ENCODE results near the gene GABRD.

Gene GABRD

GRCh38 chr1:2033165-2033564 is 14.0 kb downstream of the GABRD start:
- no peak for DNase-seq

DNA sequence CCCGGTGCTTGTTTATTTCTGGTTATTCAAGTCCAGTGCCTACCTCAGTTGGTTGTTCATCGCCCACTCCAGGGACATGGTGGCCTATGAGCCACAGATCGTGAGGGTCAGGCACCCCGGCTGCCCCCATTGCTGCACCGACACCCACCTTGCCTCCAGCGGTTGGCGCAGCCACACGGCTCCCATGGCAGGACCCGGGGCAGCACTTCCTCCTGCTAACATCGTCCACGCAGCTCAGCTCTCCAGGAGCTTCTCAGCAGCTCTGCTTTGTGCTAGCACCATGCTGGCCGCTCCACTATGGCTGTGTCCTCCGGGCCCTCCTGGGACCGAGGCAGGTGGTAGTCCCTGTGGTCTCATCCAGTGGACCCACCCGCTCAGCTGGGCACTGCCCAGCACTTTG is 17.1 kb downstream of the GABRD start:
- no peak for DNase-seq

- no peak for DNase-seq
Observed at GRCh38 chr1:2037314-2037979, 18.3 kb downstream of the GABRD start.

DNA sequence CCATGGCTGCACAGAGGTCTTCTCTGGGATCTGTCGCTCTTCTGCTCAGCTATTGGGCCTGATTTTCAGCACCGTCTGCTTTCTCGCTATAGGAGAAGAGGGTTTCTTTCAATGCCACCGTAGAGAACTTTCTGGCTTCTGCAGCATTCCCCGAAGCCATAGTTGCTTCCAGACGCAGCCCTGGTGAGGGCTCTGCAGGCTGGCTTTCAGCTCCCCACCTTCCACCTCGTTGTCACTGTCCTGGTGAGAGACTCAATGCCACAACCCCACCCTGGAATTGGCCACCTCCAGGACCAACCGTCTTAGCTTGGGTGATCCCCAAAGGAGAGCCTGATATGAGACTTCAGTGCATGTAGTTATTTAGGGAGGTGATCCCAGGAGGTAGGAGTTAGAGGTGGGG is 19.1 kb downstream of the GABRD start:
- no peak for DNase-seq

DNA sequence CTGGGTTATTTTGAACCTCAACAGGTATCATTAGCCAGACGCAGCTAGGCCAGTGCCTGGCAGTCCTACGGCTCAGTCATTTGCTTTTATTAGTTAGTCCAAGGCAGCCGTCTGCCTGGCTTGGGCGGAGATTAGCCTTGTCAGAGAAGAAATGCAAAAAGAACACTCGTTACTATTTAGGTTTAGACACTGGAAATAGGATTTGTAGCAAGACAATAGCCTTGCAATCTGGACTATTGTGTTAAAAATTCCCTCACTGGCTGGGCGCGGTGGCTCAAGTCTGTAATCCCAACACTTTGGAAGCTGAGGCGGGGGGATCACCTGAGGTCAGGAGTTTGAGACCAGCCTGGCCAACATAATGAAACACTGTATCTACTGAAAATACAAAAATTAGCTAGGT is 20.1 kb downstream of the GABRD start:
- DNase-seq = no peak

GRCh38 chr1:2041305-2041704 is 22.2 kb downstream of the GABRD start:
- DNase-seq = no peak

- DNase-seq = no peak
Observed at GRCh38 chr1:2041887-2042286, 22.7 kb downstream of the GABRD start.

- DNase-seq = peak in 14 of 56 donors; percentile 7 to 53 (median 33)
Observed at GRCh38 chr1:2042830-2043773, 24.0 kb downstream of the GABRD start.

- no peak for DNase-seq
Observed at GRCh38 chr1:2043886-2044285, 24.7 kb downstream of the GABRD start.

- peak in 48 of 56 donors; percentile 12 to 82 (median 47) for DNase-seq
Observed at GRCh38 chr1:2044510-2045319, 25.6 kb downstream of the GABRD start.

DNA sequence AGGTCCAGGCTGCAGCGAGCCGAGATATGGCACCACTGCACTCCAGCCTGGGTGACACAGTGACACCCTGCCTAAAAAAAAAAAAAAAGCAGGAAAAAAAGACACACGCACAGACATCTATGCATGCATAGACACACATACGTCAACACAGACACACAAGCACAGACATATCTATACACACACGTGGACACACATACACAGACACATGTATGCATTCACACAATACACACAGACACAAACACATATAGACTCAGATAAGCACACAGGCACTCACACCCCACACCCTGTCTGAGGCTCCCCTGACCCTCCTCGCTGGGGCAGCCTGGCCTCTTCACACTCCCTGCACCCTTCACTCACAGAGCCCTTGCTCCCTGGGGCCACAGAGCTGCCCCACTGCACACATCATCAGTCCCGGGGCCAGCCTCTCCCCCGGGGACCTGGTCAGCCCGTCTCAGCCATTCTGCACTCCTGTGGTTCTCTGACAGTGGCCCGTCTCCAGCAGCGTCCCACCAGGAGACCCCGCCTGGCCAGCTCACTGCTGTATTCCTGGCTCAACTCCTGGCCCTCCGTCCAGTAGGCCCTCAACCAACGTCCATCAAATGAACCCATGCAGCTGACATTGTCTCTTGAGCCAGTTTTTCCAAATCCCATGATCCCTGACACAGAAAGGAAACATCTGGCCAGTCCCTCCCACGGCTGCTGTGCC is 26.5 kb downstream of the GABRD start:
- DNase-seq = no peak

DNA sequence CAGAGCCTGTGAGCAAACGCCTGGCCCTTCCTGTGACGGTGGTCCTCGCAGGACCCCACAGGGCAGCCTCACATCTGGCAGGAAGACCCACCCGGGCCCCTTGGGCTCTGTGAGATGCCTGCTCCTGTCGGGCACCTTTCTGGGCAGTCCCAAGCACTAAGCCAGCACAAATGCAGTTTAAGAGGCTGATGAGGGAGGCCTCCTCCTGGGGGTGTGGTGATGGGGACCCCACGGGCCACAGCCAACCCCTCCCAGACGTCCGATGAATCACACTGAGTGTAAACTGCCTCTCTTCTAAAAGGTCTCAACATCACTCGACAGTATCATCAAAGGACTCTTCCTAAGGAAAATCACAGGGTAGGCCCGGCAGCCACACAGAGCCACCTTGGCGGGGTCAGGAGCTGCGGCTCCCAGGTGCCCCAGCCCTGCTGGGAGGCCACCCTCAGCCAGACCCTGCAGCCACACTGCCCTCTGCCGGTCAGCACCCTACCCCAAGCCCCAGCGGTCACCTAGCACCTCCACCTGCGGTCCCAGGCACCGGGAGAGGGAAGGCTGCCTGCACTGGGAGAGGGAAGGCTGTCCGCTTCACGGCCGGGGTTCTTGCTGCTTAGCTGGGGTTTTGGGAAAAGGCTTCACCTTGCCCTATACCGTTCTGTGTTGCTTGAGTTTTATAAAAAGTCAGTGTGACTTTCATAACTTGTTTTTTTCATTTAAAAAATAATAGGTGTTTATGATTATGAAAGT is 27.2 kb downstream of the GABRD start:
- DNase-seq = peak in 10 of 56 donors; percentile 5 to 51 (median 20)

DNA sequence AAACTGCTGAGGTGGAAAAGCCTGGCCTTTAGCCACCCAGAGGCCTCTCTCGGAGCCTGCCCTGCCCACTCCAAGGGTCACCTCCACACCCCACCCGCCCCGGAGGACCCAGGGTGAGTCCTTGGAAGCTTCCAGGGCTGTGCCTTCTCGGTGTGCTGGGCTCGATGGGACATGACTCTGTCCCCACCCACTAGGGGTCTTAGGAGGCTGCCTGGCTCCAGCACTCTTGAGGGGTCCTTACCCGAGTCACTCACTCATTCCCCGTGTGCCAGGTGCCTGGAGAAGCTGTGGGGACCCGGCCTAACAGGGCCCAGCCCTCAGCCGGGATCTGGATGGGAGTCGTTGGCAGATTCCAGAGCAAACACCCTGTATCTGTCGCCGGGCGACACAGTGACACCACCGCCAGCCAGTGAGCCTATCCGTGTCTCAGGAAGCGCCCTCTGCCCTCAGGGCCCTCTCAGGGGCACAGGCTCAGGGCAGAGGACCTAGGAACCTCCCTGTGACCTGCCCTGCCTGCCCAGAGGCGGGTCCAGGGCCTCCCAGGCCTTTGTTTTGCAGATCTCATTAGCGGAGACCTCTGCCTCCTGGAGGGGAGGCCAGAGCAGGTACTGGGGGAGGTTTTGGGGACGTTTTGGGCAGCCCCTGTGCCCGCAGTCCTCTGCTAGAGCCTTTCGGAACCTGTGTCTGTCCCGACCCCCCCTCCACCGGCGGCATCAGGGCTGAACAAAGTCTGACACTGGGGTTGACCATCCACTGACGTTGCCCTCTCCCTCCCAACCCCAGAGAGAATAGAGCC is 28.0 kb downstream of the GABRD start:
- no peak for DNase-seq

DNA sequence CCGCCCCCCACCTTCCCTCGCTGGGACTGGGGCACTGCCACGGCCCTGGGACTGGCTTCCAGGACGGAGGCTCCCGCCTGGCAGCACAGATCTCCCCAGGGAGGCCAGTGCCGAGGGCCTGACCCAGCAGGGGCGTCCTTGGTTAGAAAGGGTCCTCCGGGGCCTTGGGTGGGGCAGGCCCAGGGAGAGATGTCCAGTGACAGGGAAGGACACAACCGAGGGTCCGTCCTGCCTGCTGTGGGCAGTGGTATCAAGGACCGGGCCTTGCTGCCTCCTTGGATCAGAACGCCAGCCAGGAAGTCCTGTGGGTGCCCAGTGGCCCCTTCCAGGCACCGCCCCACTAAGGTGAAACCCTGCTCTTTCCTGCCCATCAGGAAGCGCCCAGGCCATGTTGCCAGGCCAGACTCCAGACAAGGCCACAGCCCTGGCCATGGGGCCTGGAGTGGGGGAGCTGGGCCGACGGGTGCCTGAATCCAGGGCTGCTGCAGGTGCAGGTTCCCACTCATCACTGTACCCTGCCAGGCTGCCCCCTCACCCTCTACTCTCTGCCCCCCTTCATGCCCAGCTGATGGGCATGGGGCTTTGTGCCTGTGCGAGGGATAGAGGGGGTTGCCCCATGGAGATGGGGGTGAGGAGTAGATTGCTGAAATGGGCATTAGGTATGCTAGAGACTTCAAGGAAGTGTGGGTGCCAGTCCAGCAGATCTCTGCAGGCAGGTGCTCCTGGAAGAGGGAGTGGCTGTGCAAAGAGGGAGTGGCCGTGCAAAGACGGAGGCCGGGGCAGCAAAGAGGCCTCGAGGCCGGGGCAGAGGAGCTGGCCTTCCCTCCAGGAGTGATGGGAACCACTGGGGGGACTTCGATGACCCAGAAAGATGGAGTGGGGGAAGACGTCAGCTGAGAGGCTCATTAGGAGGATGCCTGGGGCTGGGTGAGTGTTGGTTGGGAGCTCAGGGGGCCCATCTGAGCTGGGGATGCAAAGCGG is 28.9 kb downstream of the GABRD start:
- DNase-seq = no peak

- no peak for DNase-seq
Observed at GRCh38 chr1:2049225-2049717, 30.1 kb downstream of the GABRD start.

DNA sequence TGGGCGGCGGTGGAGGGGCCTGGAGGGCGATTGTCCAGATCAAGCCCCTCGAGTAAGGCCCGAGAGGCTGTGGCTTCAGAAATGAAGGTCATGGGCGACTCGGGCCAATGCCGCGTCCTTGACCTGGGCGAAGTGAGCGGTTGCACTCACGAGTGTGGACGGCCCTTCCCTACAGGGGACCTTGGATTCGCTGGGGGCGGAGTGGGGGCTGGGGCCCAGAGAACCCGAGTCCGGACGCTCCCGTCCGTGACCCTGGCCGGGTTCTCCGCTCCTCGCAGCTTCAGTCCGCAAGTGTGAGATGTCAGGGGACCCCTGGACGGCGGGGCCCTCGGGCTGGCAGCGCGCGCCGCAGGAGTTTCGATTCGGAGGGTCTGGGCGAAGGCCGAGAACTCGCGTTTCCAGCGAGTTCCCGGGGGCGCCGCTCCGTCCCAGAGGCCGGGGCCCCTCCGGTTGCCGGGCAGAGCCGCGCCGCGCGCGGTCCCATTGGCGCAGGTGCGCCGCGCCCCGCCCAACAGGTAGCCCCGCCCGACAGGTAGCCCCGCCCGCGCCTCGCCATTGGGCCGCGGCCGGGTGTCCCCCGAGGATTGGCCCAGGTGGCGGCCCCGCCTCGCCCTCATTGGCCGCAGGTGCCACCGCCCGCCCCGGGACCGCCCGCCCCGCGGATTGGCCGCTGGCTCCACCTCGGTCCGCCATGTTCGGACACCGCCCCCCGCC is 30.7 kb downstream of the GABRD start, which contains the start of gene PRKCZ:
Gene PRKCZ, plus strand, starts transcription at position 694 of the 714 bp plus-strand sequence. CDS start 220 bp downstream, outside the sequence.
- DNase-seq = peak in 8 of 56 donors; percentile 18 to 62 (median 38)

DNA sequence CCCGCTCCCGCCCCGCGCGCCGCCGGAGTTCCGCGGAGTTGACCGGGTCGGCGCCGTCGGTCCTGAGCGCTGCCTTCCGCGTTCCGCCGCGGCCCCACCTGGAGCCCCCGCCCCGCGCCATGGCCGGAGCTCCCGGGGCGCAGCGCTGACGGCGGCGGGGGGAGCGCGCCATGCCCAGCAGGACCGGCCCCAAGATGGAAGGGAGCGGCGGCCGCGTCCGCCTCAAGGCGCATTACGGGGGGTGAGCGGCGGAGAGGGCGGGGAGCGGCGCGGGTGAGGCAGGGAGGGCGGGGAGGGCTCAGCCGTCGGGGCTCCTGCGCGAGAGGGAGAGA is 31.3 kb downstream of the GABRD start:
- no peak for DNase-seq
